GM12873 (cell line): ENCODE results near the gene NXF2.
"Not testable (repeated sequence)": the region's sequence is repeated elsewhere in the genome, so short reads cannot be mapped to it uniquely, and the experiment has no call there.

Source experiments
- TF ChIP-seq, protein P1 (sequence below): IDR thresholded peaks from 2 replicates; pipeline ENCODE4 v1.5.1; 2012; ENCODE audit warnings: low read depth, mild to moderate bottlenecking, moderate library complexity, low read length, control low read depth; ENCODE audit not compliant: insufficient read depth; ENCODE audit errors: missing control alignments

The NXF2 gene, protein sequence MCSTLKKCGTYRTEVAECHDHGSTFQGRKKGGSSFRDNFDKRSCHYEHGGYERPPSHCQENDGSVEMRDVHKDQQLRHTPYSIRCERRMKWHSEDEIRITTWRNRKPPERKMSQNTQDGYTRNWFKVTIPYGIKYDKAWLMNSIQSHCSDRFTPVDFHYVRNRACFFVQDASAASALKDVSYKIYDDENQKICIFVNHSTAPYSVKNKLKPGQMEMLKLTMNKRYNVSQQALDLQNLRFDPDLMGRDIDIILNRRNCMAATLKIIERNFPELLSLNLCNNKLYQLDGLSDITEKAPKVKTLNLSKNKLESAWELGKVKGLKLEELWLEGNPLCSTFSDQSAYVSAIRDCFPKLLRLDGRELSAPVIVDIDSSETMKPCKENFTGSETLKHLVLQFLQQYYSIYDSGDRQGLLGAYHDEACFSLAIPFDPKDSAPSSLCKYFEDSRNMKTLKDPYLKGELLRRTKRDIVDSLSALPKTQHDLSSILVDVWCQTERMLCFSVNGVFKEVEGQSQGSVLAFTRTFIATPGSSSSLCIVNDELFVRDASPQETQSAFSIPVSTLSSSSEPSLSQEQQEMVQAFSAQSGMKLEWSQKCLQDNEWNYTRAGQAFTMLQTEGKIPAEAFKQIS

DNA sequence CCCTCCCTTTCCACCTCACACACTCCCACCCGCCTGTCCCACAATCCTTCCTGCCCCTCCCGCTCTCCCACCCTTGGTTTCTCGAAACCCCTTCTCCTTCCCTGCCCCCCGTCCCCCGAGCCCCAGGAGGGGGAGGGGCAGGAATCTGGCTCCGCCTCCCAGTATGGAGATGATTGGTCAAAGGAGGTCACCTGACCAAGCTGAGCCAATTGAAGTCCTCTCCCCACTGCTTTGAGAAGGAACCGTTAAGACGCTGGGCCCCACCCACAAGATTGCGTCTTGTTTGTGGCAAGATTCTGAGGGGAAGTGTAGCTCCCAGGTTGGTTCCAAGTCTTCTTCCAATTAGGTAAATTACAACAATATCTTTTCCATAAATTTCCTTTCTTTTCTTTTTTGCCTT lies at the start of gene NXF2:
NXF2 (plus strand) TSS at position 275 of the 400 bp plus-strand sequence. CDS start 59,912 bp downstream, outside the sequence.
- TF ChIP-seq, protein P1, sequence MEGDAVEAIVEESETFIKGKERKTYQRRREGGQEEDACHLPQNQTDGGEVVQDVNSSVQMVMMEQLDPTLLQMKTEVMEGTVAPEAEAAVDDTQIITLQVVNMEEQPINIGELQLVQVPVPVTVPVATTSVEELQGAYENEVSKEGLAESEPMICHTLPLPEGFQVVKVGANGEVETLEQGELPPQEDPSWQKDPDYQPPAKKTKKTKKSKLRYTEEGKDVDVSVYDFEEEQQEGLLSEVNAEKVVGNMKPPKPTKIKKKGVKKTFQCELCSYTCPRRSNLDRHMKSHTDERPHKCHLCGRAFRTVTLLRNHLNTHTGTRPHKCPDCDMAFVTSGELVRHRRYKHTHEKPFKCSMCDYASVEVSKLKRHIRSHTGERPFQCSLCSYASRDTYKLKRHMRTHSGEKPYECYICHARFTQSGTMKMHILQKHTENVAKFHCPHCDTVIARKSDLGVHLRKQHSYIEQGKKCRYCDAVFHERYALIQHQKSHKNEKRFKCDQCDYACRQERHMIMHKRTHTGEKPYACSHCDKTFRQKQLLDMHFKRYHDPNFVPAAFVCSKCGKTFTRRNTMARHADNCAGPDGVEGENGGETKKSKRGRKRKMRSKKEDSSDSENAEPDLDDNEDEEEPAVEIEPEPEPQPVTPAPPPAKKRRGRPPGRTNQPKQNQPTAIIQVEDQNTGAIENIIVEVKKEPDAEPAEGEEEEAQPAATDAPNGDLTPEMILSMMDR: not testable (repeated sequence)

DNA sequence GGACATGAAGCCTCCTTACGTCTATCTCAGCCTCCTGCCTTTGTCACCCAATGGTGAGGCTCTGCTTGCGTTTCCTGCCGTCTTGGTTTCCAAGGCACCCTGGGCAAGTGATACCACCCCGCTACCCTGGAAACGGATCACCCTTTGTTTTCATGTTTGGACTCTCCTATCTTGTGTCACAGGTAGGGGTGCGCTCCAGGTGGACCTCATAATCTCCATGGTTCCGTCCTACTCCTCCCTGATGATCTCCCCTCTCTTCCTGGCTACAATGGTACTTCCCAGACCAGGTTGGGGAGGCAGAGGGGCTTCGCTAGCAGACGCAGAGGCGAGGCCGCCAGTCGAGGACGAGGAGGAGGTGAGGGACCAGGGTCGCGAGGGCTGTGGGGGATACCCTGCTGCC lies 32.0 kb upstream of the NXF2 start, which contains the start of gene TCP11X1:
TCP11X1 (plus strand) TSS at position 316 of the 400 bp plus-strand sequence.
- TF ChIP-seq, protein P1: not testable (repeated sequence)

DNA sequence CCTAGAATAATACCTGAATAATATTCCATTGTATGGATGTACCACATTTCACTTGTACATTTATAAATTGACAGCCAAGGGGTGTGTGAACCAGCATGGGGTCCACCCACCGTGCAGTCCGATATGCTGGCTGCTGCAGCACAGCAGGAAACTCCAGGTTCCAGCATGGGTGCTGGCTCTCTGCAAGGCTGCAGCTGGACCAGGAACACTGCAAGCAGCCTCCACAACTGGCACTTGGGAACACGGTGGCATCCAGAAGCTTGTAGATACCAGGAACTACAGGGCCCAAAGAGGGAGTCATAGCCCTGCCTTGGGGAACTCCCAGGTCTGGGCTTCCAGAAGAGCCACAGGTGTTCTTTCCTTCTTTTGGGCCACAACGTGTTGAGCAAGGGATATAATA lies 91.2 kb downstream of the NXF2 start:
- TF ChIP-seq, protein P1: no peak

DNA sequence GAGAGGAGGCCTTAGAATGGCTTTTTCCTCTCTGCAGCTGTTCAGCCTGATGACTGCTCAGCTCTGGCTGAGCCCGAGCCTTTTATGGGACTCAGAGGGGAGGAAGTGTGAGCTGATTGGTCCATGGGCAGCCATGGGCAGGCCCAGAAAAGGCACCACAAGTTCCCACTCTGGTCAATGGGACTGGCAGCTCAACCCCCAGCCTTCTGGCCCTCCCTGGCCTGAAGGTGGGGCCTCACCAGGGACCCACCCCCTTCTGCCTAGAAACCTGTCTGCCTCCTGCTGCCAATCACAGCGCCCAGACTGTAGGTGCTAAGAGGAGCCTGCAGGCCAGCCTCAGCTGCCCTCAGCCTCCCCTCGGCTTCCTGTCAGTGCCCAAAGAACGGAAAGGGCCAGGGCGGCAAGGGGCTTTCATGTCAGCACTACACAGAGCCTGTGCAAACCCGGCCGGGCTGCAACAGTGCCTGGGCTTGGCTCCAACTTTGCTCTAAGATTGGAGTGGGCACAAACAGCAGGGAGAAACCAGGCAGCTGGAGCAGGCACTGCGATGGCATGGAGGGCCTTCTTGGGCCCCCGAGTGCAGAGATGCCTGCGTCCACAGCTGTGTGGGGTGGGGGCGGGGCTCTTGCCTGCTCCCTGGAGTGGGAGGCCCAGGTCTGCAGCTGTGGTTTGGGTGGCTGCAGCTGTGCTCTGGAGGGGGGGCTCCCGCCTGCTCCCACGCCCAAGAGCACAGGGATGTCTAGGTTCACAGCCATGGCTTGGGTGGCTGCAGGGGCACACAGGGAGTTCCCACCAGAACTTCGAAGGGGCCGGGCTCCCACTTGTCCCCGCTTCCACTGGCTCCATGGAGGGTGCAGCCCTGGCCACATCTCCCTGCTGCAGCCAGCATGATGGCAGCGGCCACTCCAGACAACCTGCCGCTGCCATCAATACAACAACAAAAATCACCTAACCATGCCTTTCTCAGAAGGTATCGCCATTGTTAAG lies 92.6 kb downstream of the NXF2 start:
- TF ChIP-seq, protein P1: no peak

DNA sequence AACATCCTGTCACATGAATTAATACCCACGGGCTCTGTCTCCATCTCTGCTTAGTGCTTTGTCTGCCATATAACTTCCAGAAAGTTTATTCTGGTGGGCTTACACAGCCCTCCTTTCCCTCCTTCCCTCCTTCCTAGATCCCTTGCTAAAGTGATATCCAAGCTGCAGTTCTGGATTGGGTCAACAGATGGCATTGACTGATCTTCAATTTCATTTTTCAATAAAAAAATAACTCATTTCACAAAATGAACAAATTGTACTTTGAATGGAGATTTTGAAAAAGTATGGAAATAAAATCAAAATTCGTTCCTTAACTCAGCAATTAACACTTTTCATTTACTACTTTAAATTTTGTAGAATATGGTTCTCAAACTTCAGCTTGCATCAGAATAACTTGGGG lies 94.9 kb downstream of the NXF2 start:
- TF ChIP-seq, protein P1: peak; percentile 14

DNA sequence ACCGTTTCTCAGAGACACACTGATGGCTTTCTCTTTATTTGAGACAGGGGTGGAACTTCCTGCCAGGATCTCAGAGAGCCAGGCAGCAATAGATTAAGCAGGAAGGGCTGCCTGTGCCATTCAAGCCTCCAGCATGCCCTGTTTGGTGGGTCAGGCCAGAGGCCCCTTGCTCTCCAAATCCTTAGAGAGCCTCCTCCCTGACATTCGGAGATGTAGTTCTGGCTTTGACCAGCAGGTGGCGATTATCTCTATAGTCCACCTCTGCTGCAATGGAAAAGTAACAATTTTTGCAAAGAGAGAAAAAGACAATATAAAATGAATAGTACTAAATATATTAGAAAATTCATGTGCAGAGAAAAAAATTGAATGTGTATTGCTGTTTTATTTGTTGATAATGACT lies 98.9 kb downstream of the NXF2 start:
- TF ChIP-seq, protein P1: peak; percentile 72
